GM12878 (cell line): ENCODE results near the gene MAPKBP1. TPM values are rescaled to one million over a fixed set of nuclear protein-coding genes. Genes with fewer than 3 reads are reported as not detected.

ENCODE experiments used
- ATAC-seq: fragments of 200-7000 bp; cut with Tn5 transposase; 3 replicates; pipeline ENCODE4 v1.9.1; 2020; ENCODE audit warnings: mild to moderate bottlenecking, moderate library complexity
- BruUV-seq: library from RNA; stranded (reverse); fragments of 400-500 nt; replicated peaks from 2 replicates; lab custom pipeline; 2021; lab: Mats Ljungman, UMichigan
- CTCF ChIA-PET: fragments of 300-600 bp; sonication (Branson Sonifier 250); formaldehyde crosslinking; extraction: SDS; loops from one replicate; lab custom pipeline; 2021; ENCODE audit warnings: inconsistent platforms; lab: Yijun Ruan, JAX
- POLR2A ChIA-PET: fragments of 350-600 bp; formaldehyde crosslinking; extraction: SDS; loops from one replicate; lab custom pipeline; 2021; ENCODE audit warnings: inconsistent platforms; lab: Charles Lee
- RAD21 ChIA-PET: fragments of 300-600 bp; sonication (Branson Sonifier 250); formaldehyde crosslinking; loops from one replicate; lab custom pipeline; 2023; ENCODE audit warnings: antibody characterized with exemption; ENCODE audit not compliant: unreplicated experiment; lab: Charles Lee
- SMC1A ChIA-PET: fragments of 300-600 bp; sonication (Branson Sonifier 250); formaldehyde crosslinking; loops from one replicate; lab custom pipeline; 2023; ENCODE audit not compliant: unreplicated experiment, uncharacterized antibody; lab: Charles Lee
- DNase-seq: peaks from one replicate; pipeline ENCODE4 v3.0.0-alpha.2; 2011; ENCODE audit warnings: low read depth, low spot score
- FAIRE-seq: peaks from 3 replicates; lab custom pipeline; 2011; peaks lifted over from hg19 to GRCh38; lab: Jason Lieb, UNC
- H2AFZ ChIP-seq: 2 replicates; pipeline ENCODE4 v1.6.0; 2011; ENCODE audit warnings: low read depth, low read length, control low read depth; ENCODE audit not compliant: control insufficient read depth
- H3K27ac ChIP-seq: 2 replicates; pipeline ENCODE4 v1.5.1; 2011; ENCODE audit warnings: control low read depth; ENCODE audit not compliant: control insufficient read depth, insufficient read depth
- H3K27me3 ChIP-seq, 2 experiments: replicated peaks in 1 of 2; 2 replicates each; pipeline versions ENCODE4 v1.6.0 to v1.6.1; 2011; ENCODE audit warnings: low read length in 1 of 2; ENCODE audit not compliant: control insufficient read depth in 2 of 2, insufficient read depth in 2 of 2
- H3K36me3 ChIP-seq, 2 experiments: 2 replicates each; pipeline ENCODE4 v1.5.1; 2011; ENCODE audit warnings: low read length in 1 of 2; ENCODE audit not compliant: control insufficient read depth in 2 of 2, insufficient read depth in 2 of 2
- H3K4me1 ChIP-seq: 2 replicates; pipeline ENCODE4 v1.6.1; 2011; ENCODE audit warnings: mild to moderate bottlenecking, low read length, moderate library complexity, mixed read lengths; ENCODE audit not compliant: control insufficient read depth, insufficient read depth
- H3K4me2 ChIP-seq: 2 replicates; pipeline ENCODE4 v1.6.0; 2011; ENCODE audit warnings: control low read depth; ENCODE audit not compliant: control insufficient read depth, insufficient read depth
- H3K4me3 ChIP-seq: fragments of 200-600 bp; sonication (generic); 2 replicates; pipeline ENCODE4 v1.5.1; 2016
- H3K79me2 ChIP-seq: 2 replicates; pipeline ENCODE4 v1.6.0; 2011; ENCODE audit warnings: low read length; ENCODE audit not compliant: control insufficient read depth, insufficient read depth
- H3K9ac ChIP-seq: 2 replicates; pipeline ENCODE4 v1.8.0; 2011; ENCODE audit warnings: low read length, control low read depth, mixed read lengths; ENCODE audit not compliant: control insufficient read depth, insufficient read depth
- H3K9me3 ChIP-seq: replicated peaks from 3 replicates; pipeline ENCODE4 v1.5.1; 2011; ENCODE audit warnings: mild to moderate bottlenecking, low read length; ENCODE audit not compliant: control insufficient read depth, insufficient read depth
- H4K20me1 ChIP-seq: 2 replicates; pipeline ENCODE4 v1.6.0; 2011; ENCODE audit not compliant: control insufficient read depth, insufficient read depth
- ATF7 ChIP-seq: fragments of 450-650 bp; IDR thresholded peaks from 2 replicates; pipeline ENCODE4 v1.6.1; 2016; ENCODE audit warnings: low read depth, mild to moderate bottlenecking
- IRF4 ChIP-seq: IDR thresholded peaks from 2 replicates; pipeline ENCODE4 v1.6.1; 2011; ENCODE audit warnings: low read depth, low read length
- MYB ChIP-seq: fragments of 150-350 bp; IDR thresholded peaks from 2 replicates; pipeline ENCODE4 v1.6.1; 2014; ENCODE audit warnings: mild to moderate bottlenecking, low read depth, low read length, borderline replicate concordance
- RCOR1 ChIP-seq: conservative IDR thresholded peaks from 2 replicates; pipeline ENCODE4 v1.6.1; 2012; ENCODE audit warnings: low read depth, low read length, improper control_type of control experiment
- SMAD1 ChIP-seq: fragments of 450-650 bp; IDR thresholded peaks from 2 replicates; pipeline ENCODE4 v1.6.1; 2018; ENCODE audit warnings: mild to moderate bottlenecking, low read depth; ENCODE audit not compliant: partially characterized antibody
- SMC3 ChIP-seq: IDR thresholded peaks from 2 replicates; pipeline ENCODE4 v1.6.1; 2011; ENCODE audit warnings: low read length, improper control_type of control experiment, borderline replicate concordance
- ZNF384 ChIP-seq: IDR thresholded peaks from 2 replicates; pipeline ENCODE4 v1.6.1; 2012; ENCODE audit warnings: low read depth, mild to moderate bottlenecking, low read length, improper control_type of control experiment, borderline replicate concordance
- WGBS: methylation state at CpG from one replicate; pipeline ENCODE4 v1.1.6; 2016; ENCODE audit warnings: low lambda C conversion rate; ENCODE audit not compliant: insufficient replicate concordance, insufficient coverage; ENCODE audit errors: missing lambda C conversion rate; 5-methylcytosine and 5-hydroxymethylcytosine counted together
- in situ Hi-C: fragments of 300-500 bp; cut with MboI; formaldehyde crosslinking; loops from 9 replicates; pipeline ENCODE4 v1.14.3; 2018; ENCODE audit warnings: mixed read lengths
- intact Hi-C: fragments of 100-400 bp; cut with micrococcal nuclease; formaldehyde crosslinking; loops from one replicate; pipeline ENCODE4 v1.14.2; 2022; ENCODE audit not compliant: unreplicated experiment
- polyA plus RNA-seq, 11 experiments: library from polyadenylated mRNA; depleted of rRNA in 4 of 11; unstranded in 6 of 11; stranded (reverse) in 5 of 11; fragments of >200 nt; fragmentation: Nextera tagmentation in 4 of 11; fragmentation: Illumina TruSeq in 1 of 11; extraction: Ambion mirVana in 4 of 11; extraction: Trizol in 1 of 11; gene quantifications; 1 replicate in 1 of 11; 2 replicates in 10 of 11; pipeline versions ENCODE4 v1.2.1 to v1.2.3, GENCODE V29; 2011 to 2016; ENCODE audit warnings: inconsistent platforms in 2 of 11, missing spikeins in 2 of 11, low read depth in 1 of 11
- total RNA-seq, 4 experiments: library from RNA; depleted of rRNA in 3 of 4; stranded (reverse); fragments of >200 nt in 3 of 4; fragmentation: Illumina TruSeq in 1 of 4; extraction: Trizol in 1 of 4; gene quantifications; 2 replicates each; pipeline versions ENCODE4 v1.2.1 to v1.2.3, GENCODE V29; 2013 to 2021
- TF ChIP-seq, protein P1 (sequence below): IDR thresholded peaks from 2 replicates; pipeline ENCODE4 v1.6.1; 2011; ENCODE audit warnings: low read depth, low read length, improper control_type of control experiment, borderline replicate concordance
- TF ChIP-seq, protein P2 (sequence below): fragments of 450-650 bp; IDR thresholded peaks from 2 replicates; pipeline ENCODE4 v1.6.1; 2017; ENCODE audit warnings: low read depth, mild to moderate bottlenecking, moderate library complexity
- TF ChIP-seq, protein P3 (sequence below): fragments of 450-650 bp; IDR thresholded peaks from 2 replicates; pipeline ENCODE4 v1.6.1; 2016; ENCODE audit warnings: mild to moderate bottlenecking
- TF ChIP-seq, protein P4 (sequence below): fragments of 450-650 bp; IDR thresholded peaks from 2 replicates; pipeline ENCODE4 v1.6.1; 2017; ENCODE audit warnings: antibody characterized with exemption, mild to moderate bottlenecking, moderate library complexity
- TF ChIP-seq, protein P5 (sequence below): fragments of 450-650 bp; IDR thresholded peaks from 2 replicates; pipeline ENCODE4 v1.6.1; 2017; ENCODE audit warnings: mild to moderate bottlenecking

MAPKBP1 gene
- total and polyA plus RNA-seq, 10 of the 15 experiments (the other 5 are each of a cell fraction or from before 2014, with no cell fraction given) = 0.44 to 19.0 (median 7.3) TPM

DNA sequence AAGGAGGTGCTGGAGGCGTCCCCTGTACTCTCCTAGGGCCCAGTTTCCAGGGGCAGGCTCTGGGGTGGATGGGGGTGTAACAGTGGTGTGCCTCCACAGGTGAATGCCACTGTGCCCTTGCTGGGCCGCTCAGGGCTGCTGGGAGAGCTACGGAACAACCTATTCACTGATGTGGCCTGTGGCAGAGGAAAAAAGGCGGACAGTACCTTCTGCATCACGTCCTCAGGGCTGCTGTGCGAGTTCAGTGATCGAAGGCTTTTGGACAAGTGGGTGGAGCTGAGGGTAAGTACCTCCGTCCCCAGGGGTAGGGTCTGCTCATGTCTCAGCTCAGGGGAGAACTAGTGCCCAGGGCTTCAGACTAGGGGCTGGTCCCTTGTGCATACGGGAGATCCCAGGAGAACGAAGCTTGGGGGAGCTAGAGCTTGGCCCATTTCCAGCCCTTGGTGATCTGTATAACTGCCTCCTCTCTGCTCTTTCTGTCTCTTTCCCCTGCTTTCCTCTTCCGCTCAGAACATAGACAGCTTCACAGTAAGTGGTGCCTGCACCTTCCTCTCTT lies 38.6 kb downstream of the MAPKBP1 start (continued):
- TF ChIP-seq, protein P1, sequence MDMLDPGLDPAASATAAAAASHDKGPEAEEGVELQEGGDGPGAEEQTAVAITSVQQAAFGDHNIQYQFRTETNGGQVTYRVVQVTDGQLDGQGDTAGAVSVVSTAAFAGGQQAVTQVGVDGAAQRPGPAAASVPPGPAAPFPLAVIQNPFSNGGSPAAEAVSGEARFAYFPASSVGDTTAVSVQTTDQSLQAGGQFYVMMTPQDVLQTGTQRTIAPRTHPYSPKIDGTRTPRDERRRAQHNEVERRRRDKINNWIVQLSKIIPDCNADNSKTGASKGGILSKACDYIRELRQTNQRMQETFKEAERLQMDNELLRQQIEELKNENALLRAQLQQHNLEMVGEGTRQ = no peak
- TF ChIP-seq SMAD1 (no peak), MYB (no peak)
- TF ChIP-seq, protein P2, sequence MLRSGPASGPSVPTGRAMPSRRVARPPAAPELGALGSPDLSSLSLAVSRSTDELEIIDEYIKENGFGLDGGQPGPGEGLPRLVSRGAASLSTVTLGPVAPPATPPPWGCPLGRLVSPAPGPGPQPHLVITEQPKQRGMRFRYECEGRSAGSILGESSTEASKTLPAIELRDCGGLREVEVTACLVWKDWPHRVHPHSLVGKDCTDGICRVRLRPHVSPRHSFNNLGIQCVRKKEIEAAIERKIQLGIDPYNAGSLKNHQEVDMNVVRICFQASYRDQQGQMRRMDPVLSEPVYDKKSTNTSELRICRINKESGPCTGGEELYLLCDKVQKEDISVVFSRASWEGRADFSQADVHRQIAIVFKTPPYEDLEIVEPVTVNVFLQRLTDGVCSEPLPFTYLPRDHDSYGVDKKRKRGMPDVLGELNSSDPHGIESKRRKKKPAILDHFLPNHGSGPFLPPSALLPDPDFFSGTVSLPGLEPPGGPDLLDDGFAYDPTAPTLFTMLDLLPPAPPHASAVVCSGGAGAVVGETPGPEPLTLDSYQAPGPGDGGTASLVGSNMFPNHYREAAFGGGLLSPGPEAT = no peak

DNA sequence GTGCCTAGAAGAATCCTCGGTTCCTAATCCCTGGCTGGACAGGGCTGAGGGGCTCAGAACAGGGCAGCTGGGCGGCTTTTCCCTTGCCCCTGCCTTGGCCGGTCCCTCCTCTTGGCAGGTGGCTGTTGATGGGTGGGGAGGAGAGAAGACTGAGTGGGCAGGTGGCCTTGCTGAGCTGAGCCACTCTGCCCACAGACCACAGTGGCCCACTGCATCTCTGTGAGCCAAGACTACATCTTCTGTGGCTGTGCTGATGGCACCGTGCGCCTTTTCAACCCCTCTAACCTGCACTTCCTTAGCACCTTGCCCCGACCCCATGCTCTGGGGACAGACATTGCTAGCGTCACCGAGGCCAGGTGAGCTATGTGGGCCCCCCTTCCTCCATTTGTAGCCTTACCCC lies 39.1 kb downstream of the MAPKBP1 start:
- POLR2A ChIA-PET = interaction anchor here (0.8 kb wide), 1 partner anchor 39 kb away, joined by 3 read pairs; the partner anchor contains the start of gene MAPKBP1

More for the DNA sequence above, 39.1 kb downstream of the MAPKBP1 start:
- intact Hi-C loops = loop anchor here (5.0 to 10.0 kb wide), 3 partner anchors 119 to 346 kb away; no protein-coding TSS in a partner anchor
- FAIRE-seq (no peak), DNase-seq (no peak), ATAC-seq (no peak)
- no peak overlapping the region for H3K9ac ChIP-seq
- H3K4me3 ChIP-seq = no peak overlapping the region
- ChIA-PET SMC1A (interaction anchor here (1.2 to 8.3 kb wide), 2 partner anchors 39 to 46 kb away, joined by 4 to 268 read pairs; partner anchors contain the start of gene MAPKBP1), CTCF (interaction anchor here (3.4 to 6.3 kb wide), 4 partner anchors 38 to 256 kb away, joined by 19 to 365 read pairs (median 36); partner anchors contain the start of gene MAPKBP1)
- H3K79me2 ChIP-seq = no peaks in the 10 kb centered on the region
- no peaks in the 10 kb centered on the region for H3K4me1 ChIP-seq
- no peak overlapping the region for H3K27ac ChIP-seq
- 83% methylated on average over 8 of the region's 8 CpGs for WGBS
- no peaks in the 10 kb centered on the region for H3K27me3 ChIP-seq
- H3K36me3 ChIP-seq = peaks cover 0 to 18% of the 10 kb centered on the region in 2 experiments; a peak in 3 of 4 replicates
- TF ChIP-seq, protein P3, sequence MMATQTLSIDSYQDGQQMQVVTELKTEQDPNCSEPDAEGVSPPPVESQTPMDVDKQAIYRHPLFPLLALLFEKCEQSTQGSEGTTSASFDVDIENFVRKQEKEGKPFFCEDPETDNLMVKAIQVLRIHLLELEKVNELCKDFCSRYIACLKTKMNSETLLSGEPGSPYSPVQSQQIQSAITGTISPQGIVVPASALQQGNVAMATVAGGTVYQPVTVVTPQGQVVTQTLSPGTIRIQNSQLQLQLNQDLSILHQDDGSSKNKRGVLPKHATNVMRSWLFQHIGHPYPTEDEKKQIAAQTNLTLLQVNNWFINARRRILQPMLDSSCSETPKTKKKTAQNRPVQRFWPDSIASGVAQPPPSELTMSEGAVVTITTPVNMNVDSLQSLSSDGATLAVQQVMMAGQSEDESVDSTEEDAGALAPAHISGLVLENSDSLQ = no peak
- no peak for TF ChIP-seq SMC3
- TF ChIP-seq, protein P4, sequence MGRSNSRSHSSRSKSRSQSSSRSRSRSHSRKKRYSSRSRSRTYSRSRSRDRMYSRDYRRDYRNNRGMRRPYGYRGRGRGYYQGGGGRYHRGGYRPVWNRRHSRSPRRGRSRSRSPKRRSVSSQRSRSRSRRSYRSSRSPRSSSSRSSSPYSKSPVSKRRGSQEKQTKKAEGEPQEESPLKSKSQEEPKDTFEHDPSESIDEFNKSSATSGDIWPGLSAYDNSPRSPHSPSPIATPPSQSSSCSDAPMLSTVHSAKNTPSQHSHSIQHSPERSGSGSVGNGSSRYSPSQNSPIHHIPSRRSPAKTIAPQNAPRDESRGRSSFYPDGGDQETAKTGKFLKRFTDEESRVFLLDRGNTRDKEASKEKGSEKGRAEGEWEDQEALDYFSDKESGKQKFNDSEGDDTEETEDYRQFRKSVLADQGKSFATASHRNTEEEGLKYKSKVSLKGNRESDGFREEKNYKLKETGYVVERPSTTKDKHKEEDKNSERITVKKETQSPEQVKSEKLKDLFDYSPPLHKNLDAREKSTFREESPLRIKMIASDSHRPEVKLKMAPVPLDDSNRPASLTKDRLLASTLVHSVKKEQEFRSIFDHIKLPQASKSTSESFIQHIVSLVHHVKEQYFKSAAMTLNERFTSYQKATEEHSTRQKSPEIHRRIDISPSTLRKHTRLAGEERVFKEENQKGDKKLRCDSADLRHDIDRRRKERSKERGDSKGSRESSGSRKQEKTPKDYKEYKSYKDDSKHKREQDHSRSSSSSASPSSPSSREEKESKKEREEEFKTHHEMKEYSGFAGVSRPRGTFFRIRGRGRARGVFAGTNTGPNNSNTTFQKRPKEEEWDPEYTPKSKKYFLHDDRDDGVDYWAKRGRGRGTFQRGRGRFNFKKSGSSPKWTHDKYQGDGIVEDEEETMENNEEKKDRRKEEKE = no peak
- no peak for TF ChIP-seq RCOR1
- no peak for TF ChIP-seq ZNF384
- TF ChIP-seq, protein P5, sequence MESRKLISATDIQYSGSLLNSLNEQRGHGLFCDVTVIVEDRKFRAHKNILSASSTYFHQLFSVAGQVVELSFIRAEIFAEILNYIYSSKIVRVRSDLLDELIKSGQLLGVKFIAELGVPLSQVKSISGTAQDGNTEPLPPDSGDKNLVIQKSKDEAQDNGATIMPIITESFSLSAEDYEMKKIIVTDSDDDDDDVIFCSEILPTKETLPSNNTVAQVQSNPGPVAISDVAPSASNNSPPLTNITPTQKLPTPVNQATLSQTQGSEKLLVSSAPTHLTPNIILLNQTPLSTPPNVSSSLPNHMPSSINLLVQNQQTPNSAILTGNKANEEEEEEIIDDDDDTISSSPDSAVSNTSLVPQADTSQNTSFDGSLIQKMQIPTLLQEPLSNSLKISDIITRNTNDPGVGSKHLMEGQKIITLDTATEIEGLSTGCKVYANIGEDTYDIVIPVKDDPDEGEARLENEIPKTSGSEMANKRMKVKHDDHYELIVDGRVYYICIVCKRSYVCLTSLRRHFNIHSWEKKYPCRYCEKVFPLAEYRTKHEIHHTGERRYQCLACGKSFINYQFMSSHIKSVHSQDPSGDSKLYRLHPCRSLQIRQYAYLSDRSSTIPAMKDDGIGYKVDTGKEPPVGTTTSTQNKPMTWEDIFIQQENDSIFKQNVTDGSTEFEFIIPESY = no peak
- no peak for TF ChIP-seq ATF7
- TF ChIP-seq IRF4 = no peak
- no peak for TF ChIP-seq SMAD1
- TF ChIP-seq, all 136 proteins: peak for 0
- Histone ChIP-seq H3K9me3 (no peaks in the 10 kb centered on the region), H3K4me2 (no peak overlapping the region), H4K20me1 (no peaks in the 10 kb centered on the region), H2AFZ (no peak overlapping the region)
- in situ Hi-C loops = loop anchor here (5.0 kb wide), 1 partner anchor 41 kb away; the partner anchor contains the start of gene MAPKBP1
- no TSS peak for BruUV-seq
- RAD21 ChIA-PET = interaction anchor here (0.8 to 12.6 kb wide), 3 partner anchors 39 to 348 kb away, joined by 3 to 305 read pairs (median 4); partner anchors contain the start of gene MAPKBP1
